ENCODE data around the gene PLA2G1B.
A peak's percentile ranks its signal among the peaks of the same experiment; 100 is the strongest.

The PLA2G1B gene

GRCh38 chr12:120366845-120367232 is 39.3 kb upstream of the PLA2G1B start:
- H3K27ac ChIP-seq (ENCODE audit: low read depth, low read length), result no peak overlapping the region
- peaks cover 4% of the 10 kb centered on the region for H3K4me1 ChIP-seq (ENCODE audit: control insufficient read depth, insufficient read depth, low read length)
- H3K27me3 ChIP-seq (ENCODE audit: control insufficient read depth, insufficient read depth, low read length), result peaks cover 16% of the 10 kb centered on the region
- no peak overlapping the region for H3K9ac ChIP-seq (ENCODE audit: low read length)
- H3K4me3 ChIP-seq (ENCODE audit: low read length), result peak overlapping the region; percentile 13
- no peaks in the 10 kb centered on the region for H3K36me3 ChIP-seq (ENCODE audit: control insufficient read depth, insufficient read depth, low read length)

GRCh38 chr12:120366341-120366705 is 38.7 kb upstream of the PLA2G1B start:
- peaks cover 16% of the 10 kb centered on the region for H3K27me3 ChIP-seq (ENCODE audit: control insufficient read depth, insufficient read depth, low read length)
- H3K4me3 ChIP-seq (ENCODE audit: low read length), result peak overlapping the region; percentile 13
- H3K27ac ChIP-seq (ENCODE audit: low read depth, low read length), result peak overlapping the region; percentile 53
- no peak overlapping the region for H3K9ac ChIP-seq (ENCODE audit: low read length)
- H3K36me3 ChIP-seq (ENCODE audit: control insufficient read depth, insufficient read depth, low read length), result no peaks in the 10 kb centered on the region
- H3K4me1 ChIP-seq (ENCODE audit: control insufficient read depth, insufficient read depth, low read length), result peaks cover 4% of the 10 kb centered on the region

- peaks cover 4% of the 10 kb centered on the region for H3K4me1 ChIP-seq (ENCODE audit: control insufficient read depth, insufficient read depth, low read length)
- H3K27ac ChIP-seq (ENCODE audit: low read depth, low read length), result peak overlapping the region; percentile 53
- H3K9ac ChIP-seq (ENCODE audit: low read length), result no peak overlapping the region
- no peaks in the 10 kb centered on the region for H3K36me3 ChIP-seq (ENCODE audit: control insufficient read depth, insufficient read depth, low read length)
- H3K4me3 ChIP-seq (ENCODE audit: low read length), result no peak overlapping the region
- H3K27me3 ChIP-seq (ENCODE audit: control insufficient read depth, insufficient read depth, low read length), result peaks cover 13% of the 10 kb centered on the region
These were observed 38.2 kb upstream of the PLA2G1B start for GRCh38 chr12:120365675-120366340.

GRCh38 chr12:120364487-120364886 is 36.9 kb upstream of the PLA2G1B start:
- Histone ChIP-seq H3K4me1 (ENCODE audit: control insufficient read depth, insufficient read depth, low read length) (peaks cover 4% of the 10 kb centered on the region), H3K27me3 (ENCODE audit: control insufficient read depth, insufficient read depth, low read length) (peaks cover 6% of the 10 kb centered on the region), H3K36me3 (ENCODE audit: control insufficient read depth, insufficient read depth, low read length) (no peaks in the 10 kb centered on the region), H3K27ac (ENCODE audit: low read depth, low read length) (no peak overlapping the region), H3K9ac (ENCODE audit: low read length) (no peak overlapping the region), H3K4me3 (ENCODE audit: low read length) (no peak overlapping the region)

GRCh38 chr12:120363274-120363855 is 35.8 kb upstream of the PLA2G1B start:
- no peak overlapping the region for H3K9ac ChIP-seq (ENCODE audit: low read length)
- peaks cover 4% of the 10 kb centered on the region for H3K27me3 ChIP-seq (ENCODE audit: control insufficient read depth, insufficient read depth, low read length)
- no peak overlapping the region for H3K4me3 ChIP-seq (ENCODE audit: low read length)
- no peaks in the 10 kb centered on the region for H3K36me3 ChIP-seq (ENCODE audit: control insufficient read depth, insufficient read depth, low read length)
- no peak overlapping the region for H3K27ac ChIP-seq (ENCODE audit: low read depth, low read length)
- H3K4me1 ChIP-seq (ENCODE audit: control insufficient read depth, insufficient read depth, low read length), result peaks cover 4% of the 10 kb centered on the region

- Histone ChIP-seq H3K9ac (ENCODE audit: low read length) (no peak overlapping the region), H3K27me3 (ENCODE audit: control insufficient read depth, insufficient read depth, low read length) (peaks cover 3% of the 10 kb centered on the region), H3K4me3 (ENCODE audit: low read length) (no peak overlapping the region), H3K4me1 (ENCODE audit: control insufficient read depth, insufficient read depth, low read length) (peaks cover 4% of the 10 kb centered on the region), H3K36me3 (ENCODE audit: control insufficient read depth, insufficient read depth, low read length) (no peaks in the 10 kb centered on the region), H3K27ac (ENCODE audit: low read depth, low read length) (no peak overlapping the region)
These were observed 35.1 kb upstream of the PLA2G1B start for GRCh38 chr12:120362516-120363273.

- Histone ChIP-seq H3K4me3 (ENCODE audit: low read length) (peak overlapping the region; percentile 25), H3K27ac (ENCODE audit: low read depth, low read length) (peak overlapping the region; percentile 33), H3K36me3 (ENCODE audit: control insufficient read depth, insufficient read depth, low read length) (no peaks in the 10 kb centered on the region), H3K27me3 (ENCODE audit: control insufficient read depth, insufficient read depth, low read length) (no peaks in the 10 kb centered on the region), H3K9ac (ENCODE audit: low read length) (no peak overlapping the region), H3K4me1 (ENCODE audit: control insufficient read depth, insufficient read depth, low read length) (peaks cover 4% of the 10 kb centered on the region)
These were observed 34.1 kb upstream of the PLA2G1B start for GRCh38 chr12:120361506-120362208.

- Histone ChIP-seq H3K4me1 (ENCODE audit: control insufficient read depth, insufficient read depth, low read length) (peaks cover 4% of the 10 kb centered on the region), H3K9ac (ENCODE audit: low read length) (no peak overlapping the region), H3K36me3 (ENCODE audit: control insufficient read depth, insufficient read depth, low read length) (no peaks in the 10 kb centered on the region), H3K4me3 (ENCODE audit: low read length) (no peak overlapping the region), H3K27me3 (ENCODE audit: control insufficient read depth, insufficient read depth, low read length) (no peaks in the 10 kb centered on the region), H3K27ac (ENCODE audit: low read depth, low read length) (no peak overlapping the region)
These were observed 31.5 kb upstream of the PLA2G1B start for GRCh38 chr12:120359128-120359527.

- H3K4me3 ChIP-seq (ENCODE audit: low read length), result no peak overlapping the region
- no peaks in the 10 kb centered on the region for H3K27me3 ChIP-seq (ENCODE audit: control insufficient read depth, insufficient read depth, low read length)
- H3K9ac ChIP-seq (ENCODE audit: low read length), result no peak overlapping the region
- H3K4me1 ChIP-seq (ENCODE audit: control insufficient read depth, insufficient read depth, low read length), result peaks cover 4% of the 10 kb centered on the region
- H3K27ac ChIP-seq (ENCODE audit: low read depth, low read length), result no peak overlapping the region
- H3K36me3 ChIP-seq (ENCODE audit: control insufficient read depth, insufficient read depth, low read length), result no peaks in the 10 kb centered on the region
These were observed 31.0 kb upstream of the PLA2G1B start for GRCh38 chr12:120358412-120359100.

GRCh38 chr12:120357104-120357503 is 29.5 kb upstream of the PLA2G1B start:
- Histone ChIP-seq H3K4me3 (ENCODE audit: low read length) (no peak overlapping the region), H3K36me3 (ENCODE audit: control insufficient read depth, insufficient read depth, low read length) (no peaks in the 10 kb centered on the region), H3K27ac (ENCODE audit: low read depth, low read length) (no peak overlapping the region), H3K9ac (ENCODE audit: low read length) (no peak overlapping the region), H3K4me1 (ENCODE audit: control insufficient read depth, insufficient read depth, low read length) (peaks cover 3% of the 10 kb centered on the region), H3K27me3 (ENCODE audit: control insufficient read depth, insufficient read depth, low read length) (no peaks in the 10 kb centered on the region)

- Histone ChIP-seq H3K27me3 (ENCODE audit: control insufficient read depth, insufficient read depth, low read length) (no peaks in the 10 kb centered on the region), H3K4me3 (ENCODE audit: low read length) (no peak overlapping the region), H3K4me1 (ENCODE audit: control insufficient read depth, insufficient read depth, low read length) (no peaks in the 10 kb centered on the region), H3K36me3 (ENCODE audit: control insufficient read depth, insufficient read depth, low read length) (no peaks in the 10 kb centered on the region), H3K27ac (ENCODE audit: low read depth, low read length) (no peak overlapping the region), H3K9ac (ENCODE audit: low read length) (peak overlapping the region; percentile 1)
These were observed 29.0 kb upstream of the PLA2G1B start for GRCh38 chr12:120356567-120357030.

All from rectal smooth muscle tissue (tissue), 1 donor.